ENCODE results near the gene IGLL5.
"Not testable (repeated sequence)": the region's sequence is repeated elsewhere in the genome, so short reads cannot be mapped to it uniquely, and the experiment has no call there.

IGLL5 gene

GRCh38 chr22:22888571-22889353, 1.1 kb downstream of the IGLL5 start:
- no peak overlapping the region for H3K4me3 Mint-ChIP-seq
- H3K27me3 Mint-ChIP-seq: peaks cover 7% of the 10 kb centered on the region
- H3K9me3 Mint-ChIP-seq (ENCODE audit: low read depth): no peaks in the 10 kb centered on the region
- H3K36me3 Mint-ChIP-seq: no peaks in the 10 kb centered on the region
- no peak overlapping the region for H3K27ac Mint-ChIP-seq
- H3K4me1 Mint-ChIP-seq (ENCODE audit: low read depth): peaks cover 4% of the 10 kb centered on the region

GRCh38 chr22:22890085-22890484, 2.5 kb downstream of the IGLL5 start:
- H3K4me1 Mint-ChIP-seq (ENCODE audit: low read depth): peaks cover 2% of the 10 kb centered on the region
- peaks cover 7% of the 10 kb centered on the region for H3K27me3 Mint-ChIP-seq
- H3K36me3 Mint-ChIP-seq: no peaks in the 10 kb centered on the region
- H3K4me3 Mint-ChIP-seq: no peak overlapping the region
- H3K9me3 Mint-ChIP-seq (ENCODE audit: low read depth): no peaks in the 10 kb centered on the region
- no peak overlapping the region for H3K27ac Mint-ChIP-seq

- no peak overlapping the region for H3K27ac Mint-ChIP-seq
- peaks cover 6% of the 10 kb centered on the region for H3K27me3 Mint-ChIP-seq
- H3K36me3 Mint-ChIP-seq: no peaks in the 10 kb centered on the region
- no peaks in the 10 kb centered on the region for H3K4me1 Mint-ChIP-seq (ENCODE audit: low read depth)
- H3K9me3 Mint-ChIP-seq (ENCODE audit: low read depth): no peaks in the 10 kb centered on the region
- H3K4me3 Mint-ChIP-seq: no peak overlapping the region
Measured at GRCh38 chr22:22891139-22891621, 3.6 kb downstream of the IGLL5 start.

- Mint-ChIP-seq H3K4me1 (ENCODE audit: low read depth) (no peaks in the 10 kb centered on the region), H3K4me3 (no peak overlapping the region), H3K27ac (no peak overlapping the region), H3K27me3 (peaks cover 6% of the 10 kb centered on the region), H3K36me3 (no peaks in the 10 kb centered on the region), H3K9me3 (ENCODE audit: low read depth) (no peaks in the 10 kb centered on the region)
Measured at GRCh38 chr22:22892096-22893052, 4.8 kb downstream of the IGLL5 start.

- H3K27me3 Mint-ChIP-seq: peaks cover 6% of the 10 kb centered on the region
- H3K9me3 Mint-ChIP-seq (ENCODE audit: low read depth): no peaks in the 10 kb centered on the region
- H3K36me3 Mint-ChIP-seq: no peaks in the 10 kb centered on the region
- H3K4me3 Mint-ChIP-seq: no peak overlapping the region
- H3K27ac Mint-ChIP-seq: no peak overlapping the region
- H3K4me1 Mint-ChIP-seq (ENCODE audit: low read depth): no peaks in the 10 kb centered on the region
Measured at GRCh38 chr22:22893077-22893805, 5.6 kb downstream of the IGLL5 start.

GRCh38 chr22:22893891-22894739, 6.5 kb downstream of the IGLL5 start:
- Mint-ChIP-seq H3K27ac (no peak overlapping the region), H3K4me1 (ENCODE audit: low read depth) (no peaks in the 10 kb centered on the region), H3K36me3 (no peaks in the 10 kb centered on the region), H3K9me3 (ENCODE audit: low read depth) (no peaks in the 10 kb centered on the region), H3K4me3 (no peak overlapping the region), H3K27me3 (peaks cover 6% of the 10 kb centered on the region)

GRCh38 chr22:22894740-22895731, 7.4 kb downstream of the IGLL5 start:
- no peaks in the 10 kb centered on the region for H3K36me3 Mint-ChIP-seq
- H3K4me1 Mint-ChIP-seq (ENCODE audit: low read depth): no peaks in the 10 kb centered on the region
- H3K27me3 Mint-ChIP-seq: peaks cover 6% of the 10 kb centered on the region
- no peak overlapping the region for H3K4me3 Mint-ChIP-seq
- no peak overlapping the region for H3K27ac Mint-ChIP-seq
- no peaks in the 10 kb centered on the region for H3K9me3 Mint-ChIP-seq (ENCODE audit: low read depth)

- Mint-ChIP-seq H3K27ac (no peak overlapping the region), H3K4me3 (no peak overlapping the region), H3K36me3 (no peaks in the 10 kb centered on the region), H3K4me1 (ENCODE audit: low read depth) (no peaks in the 10 kb centered on the region), H3K27me3 (peaks cover 4% of the 10 kb centered on the region), H3K9me3 (ENCODE audit: low read depth) (no peaks in the 10 kb centered on the region)
Measured at GRCh38 chr22:22895776-22896445, 8.3 kb downstream of the IGLL5 start.

- H3K27me3 Mint-ChIP-seq: peaks cover 2% of the 10 kb centered on the region
- no peaks in the 10 kb centered on the region for H3K4me1 Mint-ChIP-seq (ENCODE audit: low read depth)
- no peak overlapping the region for H3K4me3 Mint-ChIP-seq
- no peaks in the 10 kb centered on the region for H3K36me3 Mint-ChIP-seq
- no peaks in the 10 kb centered on the region for H3K9me3 Mint-ChIP-seq (ENCODE audit: low read depth)
- no peak overlapping the region for H3K27ac Mint-ChIP-seq
Measured at GRCh38 chr22:22896601-22897000, 9.0 kb downstream of the IGLL5 start.

GRCh38 chr22:22897091-22897490, 9.5 kb downstream of the IGLL5 start:
- H3K9me3 Mint-ChIP-seq (ENCODE audit: low read depth): no peaks in the 10 kb centered on the region
- H3K4me3 Mint-ChIP-seq: no peak overlapping the region
- no peak overlapping the region for H3K27ac Mint-ChIP-seq
- H3K36me3 Mint-ChIP-seq: no peaks in the 10 kb centered on the region
- H3K4me1 Mint-ChIP-seq (ENCODE audit: low read depth): no peaks in the 10 kb centered on the region
- peaks cover 2% of the 10 kb centered on the region for H3K27me3 Mint-ChIP-seq

GRCh38 chr22:22897947-22898346, 10.3 kb downstream of the IGLL5 start:
- H3K4me1 Mint-ChIP-seq (ENCODE audit: low read depth): no peaks in the 10 kb centered on the region
- no peak overlapping the region for H3K27ac Mint-ChIP-seq
- no peaks in the 10 kb centered on the region for H3K9me3 Mint-ChIP-seq (ENCODE audit: low read depth)

GRCh38 chr22:22898411-22898950, 10.9 kb downstream of the IGLL5 start:
- H3K27me3 Mint-ChIP-seq, H3K4me3 Mint-ChIP-seq: not testable (repeated sequence)

More at GRCh38 chr22:22897947-22898346, 10.3 kb downstream of the IGLL5 start:
- Mint-ChIP-seq H3K4me3 (no peak overlapping the region), H3K36me3 (no peaks in the 10 kb centered on the region), H3K27me3 (peaks cover under 1% of the 10 kb centered on the region)

More at GRCh38 chr22:22898411-22898950, 10.9 kb downstream of the IGLL5 start:
- not testable (repeated sequence) for H3K27ac Mint-ChIP-seq; H3K36me3 Mint-ChIP-seq; H3K9me3 Mint-ChIP-seq (ENCODE audit: low read depth); H3K4me1 Mint-ChIP-seq (ENCODE audit: low read depth)
